GM23338 (cell line): ENCODE measurements around the gene GUCA1C.

Experiments
- CREB1 ChIP-seq: fragments of 250-450 bp; sonication (Bioruptor Pico); IDR thresholded peaks from 2 replicates; pipeline ENCODE4 v1.5.0; 2020; ENCODE audit warnings: low read depth, mild to moderate bottlenecking, moderate library complexity
- EZH2 ChIP-seq: fragments of 200-600 bp; sonication (generic); IDR thresholded peaks from one replicate; pipeline ENCODE4 v1.8.0; 2017; ENCODE audit warnings: antibody characterized with exemption, mild to moderate bottlenecking, low read depth; ENCODE audit not compliant: unreplicated experiment
- EZH2phosphoT487 ChIP-seq: fragments of 200-600 bp; sonication (generic); IDR thresholded peaks from one replicate; pipeline ENCODE4 v1.8.1; 2018; ENCODE audit warnings: antibody characterized with exemption; ENCODE audit not compliant: unreplicated experiment
- POLR2AphosphoS5 ChIP-seq: IDR thresholded peaks from 2 replicates; pipeline ENCODE4 v1.6.1; 2016; ENCODE audit warnings: antibody characterized with exemption, low read depth
- TF ChIP-seq, protein P1 (sequence below), 2 experiments: fragments of 200-600 bp in 1 of 2; sonication (generic) in 1 of 2; conservative IDR thresholded peaks; 2 replicates each; pipeline versions ENCODE4 v1.5.1 to v1.6.1; 2016 to 2017; ENCODE audit warnings: antibody characterized with exemption in 2 of 2, low read depth in 2 of 2, mild to moderate bottlenecking in 2 of 2, moderate library complexity in 1 of 2
- TF ChIP-seq, protein P2 (sequence below): IDR thresholded peaks from one replicate; pipeline ENCODE4 v1.6.1; 2018; ENCODE audit warnings: antibody characterized with exemption; ENCODE audit not compliant: unreplicated experiment
- TF ChIP-seq, protein P3 (sequence below): IDR thresholded peaks from 2 replicates; pipeline ENCODE4 v1.6.1; 2016; ENCODE audit warnings: antibody characterized with exemption

DNA sequence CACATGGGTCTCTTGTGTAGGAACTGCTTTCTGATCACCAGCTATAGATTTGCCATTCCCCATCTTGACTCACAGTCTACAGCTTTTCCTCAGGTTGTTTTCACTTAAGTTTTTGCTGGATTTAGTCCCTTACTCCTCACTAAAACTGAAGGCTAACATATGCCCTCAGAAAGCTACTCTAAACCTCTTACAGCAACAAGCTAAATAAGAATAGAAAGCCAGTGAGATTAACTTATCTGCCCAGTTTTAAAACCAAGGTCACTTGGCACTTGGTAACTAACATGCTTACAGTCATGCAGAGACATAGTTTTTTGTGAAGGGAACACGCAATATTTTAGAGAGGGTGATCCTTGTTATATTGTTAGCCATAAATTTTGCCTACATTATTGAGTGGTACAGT lies at the start of gene GUCA1C:
- TF ChIP-seq, protein P1, sequence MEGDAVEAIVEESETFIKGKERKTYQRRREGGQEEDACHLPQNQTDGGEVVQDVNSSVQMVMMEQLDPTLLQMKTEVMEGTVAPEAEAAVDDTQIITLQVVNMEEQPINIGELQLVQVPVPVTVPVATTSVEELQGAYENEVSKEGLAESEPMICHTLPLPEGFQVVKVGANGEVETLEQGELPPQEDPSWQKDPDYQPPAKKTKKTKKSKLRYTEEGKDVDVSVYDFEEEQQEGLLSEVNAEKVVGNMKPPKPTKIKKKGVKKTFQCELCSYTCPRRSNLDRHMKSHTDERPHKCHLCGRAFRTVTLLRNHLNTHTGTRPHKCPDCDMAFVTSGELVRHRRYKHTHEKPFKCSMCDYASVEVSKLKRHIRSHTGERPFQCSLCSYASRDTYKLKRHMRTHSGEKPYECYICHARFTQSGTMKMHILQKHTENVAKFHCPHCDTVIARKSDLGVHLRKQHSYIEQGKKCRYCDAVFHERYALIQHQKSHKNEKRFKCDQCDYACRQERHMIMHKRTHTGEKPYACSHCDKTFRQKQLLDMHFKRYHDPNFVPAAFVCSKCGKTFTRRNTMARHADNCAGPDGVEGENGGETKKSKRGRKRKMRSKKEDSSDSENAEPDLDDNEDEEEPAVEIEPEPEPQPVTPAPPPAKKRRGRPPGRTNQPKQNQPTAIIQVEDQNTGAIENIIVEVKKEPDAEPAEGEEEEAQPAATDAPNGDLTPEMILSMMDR (conservative IDR thresholded peaks at IDR 0.05; ENCODE audit: low read depth in 2 of 2): no peak
- TF ChIP-seq EZH2phosphoT487: no peak
- TF ChIP-seq EZH2: no peak
- TF ChIP-seq, protein P2, sequence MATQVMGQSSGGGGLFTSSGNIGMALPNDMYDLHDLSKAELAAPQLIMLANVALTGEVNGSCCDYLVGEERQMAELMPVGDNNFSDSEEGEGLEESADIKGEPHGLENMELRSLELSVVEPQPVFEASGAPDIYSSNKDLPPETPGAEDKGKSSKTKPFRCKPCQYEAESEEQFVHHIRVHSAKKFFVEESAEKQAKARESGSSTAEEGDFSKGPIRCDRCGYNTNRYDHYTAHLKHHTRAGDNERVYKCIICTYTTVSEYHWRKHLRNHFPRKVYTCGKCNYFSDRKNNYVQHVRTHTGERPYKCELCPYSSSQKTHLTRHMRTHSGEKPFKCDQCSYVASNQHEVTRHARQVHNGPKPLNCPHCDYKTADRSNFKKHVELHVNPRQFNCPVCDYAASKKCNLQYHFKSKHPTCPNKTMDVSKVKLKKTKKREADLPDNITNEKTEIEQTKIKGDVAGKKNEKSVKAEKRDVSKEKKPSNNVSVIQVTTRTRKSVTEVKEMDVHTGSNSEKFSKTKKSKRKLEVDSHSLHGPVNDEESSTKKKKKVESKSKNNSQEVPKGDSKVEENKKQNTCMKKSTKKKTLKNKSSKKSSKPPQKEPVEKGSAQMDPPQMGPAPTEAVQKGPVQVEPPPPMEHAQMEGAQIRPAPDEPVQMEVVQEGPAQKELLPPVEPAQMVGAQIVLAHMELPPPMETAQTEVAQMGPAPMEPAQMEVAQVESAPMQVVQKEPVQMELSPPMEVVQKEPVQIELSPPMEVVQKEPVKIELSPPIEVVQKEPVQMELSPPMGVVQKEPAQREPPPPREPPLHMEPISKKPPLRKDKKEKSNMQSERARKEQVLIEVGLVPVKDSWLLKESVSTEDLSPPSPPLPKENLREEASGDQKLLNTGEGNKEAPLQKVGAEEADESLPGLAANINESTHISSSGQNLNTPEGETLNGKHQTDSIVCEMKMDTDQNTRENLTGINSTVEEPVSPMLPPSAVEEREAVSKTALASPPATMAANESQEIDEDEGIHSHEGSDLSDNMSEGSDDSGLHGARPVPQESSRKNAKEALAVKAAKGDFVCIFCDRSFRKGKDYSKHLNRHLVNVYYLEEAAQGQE: no peak
- TF ChIP-seq, protein P3, sequence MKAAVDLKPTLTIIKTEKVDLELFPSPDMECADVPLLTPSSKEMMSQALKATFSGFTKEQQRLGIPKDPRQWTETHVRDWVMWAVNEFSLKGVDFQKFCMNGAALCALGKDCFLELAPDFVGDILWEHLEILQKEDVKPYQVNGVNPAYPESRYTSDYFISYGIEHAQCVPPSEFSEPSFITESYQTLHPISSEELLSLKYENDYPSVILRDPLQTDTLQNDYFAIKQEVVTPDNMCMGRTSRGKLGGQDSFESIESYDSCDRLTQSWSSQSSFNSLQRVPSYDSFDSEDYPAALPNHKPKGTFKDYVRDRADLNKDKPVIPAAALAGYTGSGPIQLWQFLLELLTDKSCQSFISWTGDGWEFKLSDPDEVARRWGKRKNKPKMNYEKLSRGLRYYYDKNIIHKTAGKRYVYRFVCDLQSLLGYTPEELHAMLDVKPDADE: no peak
- no peak for TF ChIP-seq CREB1 (CRISPR knock-in tag)
- no peak for TF ChIP-seq POLR2AphosphoS5
